ENCODE measurements around the gene LGALSL. TPM values are rescaled to one million over a fixed set of nuclear protein-coding genes. Genes with fewer than 3 reads are reported as not detected.
A peak's percentile ranks its signal among the peaks of the same experiment; 100 is the strongest.

The LGALSL gene
- total and polyA plus RNA-seq, 2 of the 13 experiments (the other 11 are each of a cell fraction or from before 2014, with no cell fraction given): 15.4 to 20.0 TPM

GRCh38 chr2:64454386-64455332, 697 bp downstream of the LGALSL start (continued):
- TF ChIP-seq IKZF4 (CRISPR knock-in tag; IDR thresholded peaks at IDR 0.05; ENCODE audit: borderline replicate concordance, low read depth, not compliant biosample characterization): peak; percentile 67
- TF ChIP-seq PAXIP1 (CRISPR knock-in tag; conservative IDR thresholded peaks at IDR 0.05): 0 out of 2 replicates have a peak, but pooled peaks have one; percentile 21
- TF ChIP-seq KMT2A (CRISPR knock-in tag; IDR thresholded peaks at IDR 0.05): peak; percentile 85
- TF ChIP-seq SAP130 (CRISPR knock-in tag; IDR thresholded peaks at IDR 0.05; ENCODE audit: low read depth): peak; percentile 48
- peak; percentile 76; the same call in 1 of the 2 replicates for TF ChIP-seq ZNF619 (CRISPR knock-in tag; IDR thresholded peaks at IDR 0.05)
- TF ChIP-seq ZNF230 (CRISPR knock-in tag; IDR thresholded peaks at IDR 0.05): 0 out of 2 replicates have a peak, but pooled peaks have one; percentile 30
- peak; percentile 73; the same call in 1 of the 2 replicates for TF ChIP-seq BORCS8-MEF2B (CRISPR knock-in tag; IDR thresholded peaks at IDR 0.05)
- TF ChIP-seq CEBPG (CRISPR knock-in tag; IDR thresholded peaks at IDR 0.05): no peak
- peak; percentile 52; the same call in 1 of the 2 replicates for TF ChIP-seq ZNF724P (CRISPR knock-in tag; IDR thresholded peaks at IDR 0.05; ENCODE audit: borderline replicate concordance)
- TF ChIP-seq MXD1 (CRISPR knock-in tag; IDR thresholded peaks at IDR 0.05): peak; percentile 72; the same call in 1 of the 2 replicates
- TF ChIP-seq ZNF451 (CRISPR knock-in tag; IDR thresholded peaks at IDR 0.05): peak; percentile 76; the same call in 1 of the 2 replicates
- TF ChIP-seq RBM39 (IDR thresholded peaks at IDR 0.05; ENCODE audit: low read depth, low read length, poor library complexity, severe bottlenecking): no peak
- peak in 1 of 2 experiments; percentile 35; a peak in 1 of 4 replicates for TF ChIP-seq POLR2A (IDR thresholded peaks at IDR 0.05; ENCODE audit: insufficient read depth in 1 of 2, low read depth in 2 of 2, low read length in 2 of 2)
- TF ChIP-seq TIGD3 (CRISPR knock-in tag; IDR thresholded peaks at IDR 0.05; ENCODE audit: borderline replicate concordance): no peak
- no peak for TF ChIP-seq MEF2D (CRISPR knock-in tag; IDR thresholded peaks at IDR 0.05)
- TF ChIP-seq IRF9 (CRISPR knock-in tag; IDR thresholded peaks at IDR 0.05; ENCODE audit: borderline replicate concordance): 0 out of 2 replicates have a peak, but pooled peaks have one; percentile 62
- TF ChIP-seq RARG (CRISPR knock-in tag; IDR thresholded peaks at IDR 0.05; ENCODE audit: low read depth): peak; percentile 38; the same call in 1 of the 2 replicates
- TF ChIP-seq ZNF839 (CRISPR knock-in tag; IDR thresholded peaks at IDR 0.05; ENCODE audit: borderline replicate concordance): peak; percentile 78; the same call in 1 of the 2 replicates
- TF ChIP-seq NFKB2 (CRISPR knock-in tag; IDR thresholded peaks at IDR 0.05; ENCODE audit: borderline replicate concordance): peak; percentile 75; the same call in 1 of the 2 replicates
- no peak for TF ChIP-seq ESRRA (CRISPR knock-in tag; IDR thresholded peaks at IDR 0.05; ENCODE audit: low read depth)
- TF ChIP-seq KLF16 (CRISPR knock-in tag; IDR thresholded peaks at IDR 0.05): 0 out of 4 replicates have a peak, but pooled peaks of 1 of the 2 experiments have one; percentile 9
